HG02973 (cell line): ENCODE data around the gene ACTR6.
"Not testable (repeated sequence)": the region's sequence is repeated elsewhere in the genome, so short reads cannot be mapped to it uniquely, and the experiment has no call there.

ENCODE experiments used
- ATAC-seq: cut with Tn5 transposase; IDR thresholded peaks from one replicate; pipeline ENCODE4 v1.9.1; 2021; ENCODE audit warnings: moderate library complexity; ENCODE audit not compliant: unreplicated experiment

The ACTR6 gene

DNA sequence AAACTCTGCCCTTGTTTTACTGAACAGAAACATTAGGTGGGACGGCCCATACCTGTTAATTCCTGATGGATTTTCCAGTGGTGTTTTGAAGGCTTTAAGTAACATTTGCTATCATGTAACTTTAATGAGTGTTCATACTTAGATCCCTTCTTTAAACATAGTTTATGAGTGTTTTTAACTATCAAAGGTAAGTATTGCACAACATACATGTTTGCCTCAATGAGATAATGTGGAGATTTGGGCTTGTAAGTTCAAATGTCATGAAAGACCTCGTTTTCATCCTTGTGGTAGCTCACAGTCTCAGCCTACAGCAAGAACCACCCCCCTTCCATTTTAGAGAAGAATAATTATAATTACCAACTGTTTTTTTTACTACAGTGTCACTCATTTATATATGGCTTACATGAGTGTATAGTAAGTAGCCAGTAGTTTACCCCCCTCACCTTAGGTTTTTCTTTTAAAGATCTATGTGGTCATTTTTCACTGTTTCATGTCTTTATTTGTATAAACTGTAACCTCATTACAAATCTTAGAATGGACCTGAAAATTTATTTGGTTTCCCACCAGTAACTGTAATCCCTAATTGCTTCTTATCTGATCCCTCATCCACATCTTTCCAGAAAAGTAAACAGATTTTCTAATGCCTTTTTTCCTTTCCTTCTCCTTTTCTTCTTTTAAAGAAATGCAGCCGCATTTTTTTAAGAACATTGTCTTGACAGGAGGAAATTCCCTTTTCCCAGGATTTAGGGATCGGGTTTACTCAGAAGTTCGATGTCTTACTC, 18.9 kb downstream of the ACTR6 start:
- no peak for ATAC-seq

DNA sequence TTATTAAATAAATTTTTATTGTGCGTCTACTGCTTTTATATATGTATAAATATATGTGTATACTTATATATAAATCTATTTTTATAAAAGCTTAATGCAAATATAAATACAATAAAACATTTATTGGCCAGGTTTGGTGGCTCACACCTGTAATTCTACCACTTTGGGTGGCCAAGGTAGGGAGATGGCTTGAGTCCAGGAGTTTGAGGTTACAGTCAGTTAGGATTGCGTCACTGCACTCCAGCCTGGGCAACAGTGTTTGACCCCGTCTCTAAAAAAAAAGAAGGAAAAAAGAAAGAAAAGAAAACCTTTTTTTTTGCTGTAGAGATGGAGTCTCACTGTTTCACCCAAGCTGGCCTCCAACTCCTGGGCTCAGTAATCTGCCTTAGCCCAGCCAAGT, 20.9 kb downstream of the ACTR6 start:
- ATAC-seq, result no peak

DNA sequence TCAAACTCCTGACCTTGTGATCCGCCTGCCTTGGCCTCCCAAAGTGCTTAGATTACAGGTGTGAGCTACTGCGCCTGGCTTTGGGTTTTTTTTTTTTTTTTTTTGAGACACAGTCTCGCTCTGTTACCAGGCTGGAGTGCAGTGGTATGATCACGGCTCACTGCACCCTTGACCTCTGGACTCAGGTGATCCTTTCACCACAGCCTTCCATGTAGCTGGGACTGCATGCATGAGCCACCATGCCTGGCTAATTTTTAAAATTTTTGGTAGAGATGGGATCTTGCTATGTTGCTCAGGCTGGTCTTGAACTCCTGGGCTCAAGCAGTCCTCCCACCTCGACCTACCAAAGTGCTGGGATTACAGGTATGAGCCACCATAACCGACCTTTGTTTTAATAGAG, 21.6 kb downstream of the ACTR6 start:
- ATAC-seq, result not testable (repeated sequence)

DNA sequence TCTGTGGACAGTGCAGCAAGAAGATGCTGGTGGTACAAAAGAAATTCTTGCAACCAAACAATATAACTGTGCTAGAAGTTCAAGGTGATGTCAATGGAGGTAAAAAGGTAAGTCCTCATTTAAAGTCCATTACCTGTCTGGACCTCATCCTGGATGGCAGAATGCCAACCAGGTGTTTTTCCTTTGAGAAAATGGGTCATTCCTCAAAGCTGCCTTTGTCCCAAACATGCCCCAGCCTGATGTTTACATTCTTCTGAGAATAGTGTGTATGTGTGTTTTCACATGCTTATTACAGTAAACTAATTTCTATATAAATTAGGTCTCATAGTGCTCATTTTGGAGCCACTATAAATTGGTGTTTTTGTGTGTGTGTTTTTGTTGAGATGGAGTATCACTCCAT, 24.9 kb downstream of the ACTR6 start:
- ATAC-seq, result no peak

DNA sequence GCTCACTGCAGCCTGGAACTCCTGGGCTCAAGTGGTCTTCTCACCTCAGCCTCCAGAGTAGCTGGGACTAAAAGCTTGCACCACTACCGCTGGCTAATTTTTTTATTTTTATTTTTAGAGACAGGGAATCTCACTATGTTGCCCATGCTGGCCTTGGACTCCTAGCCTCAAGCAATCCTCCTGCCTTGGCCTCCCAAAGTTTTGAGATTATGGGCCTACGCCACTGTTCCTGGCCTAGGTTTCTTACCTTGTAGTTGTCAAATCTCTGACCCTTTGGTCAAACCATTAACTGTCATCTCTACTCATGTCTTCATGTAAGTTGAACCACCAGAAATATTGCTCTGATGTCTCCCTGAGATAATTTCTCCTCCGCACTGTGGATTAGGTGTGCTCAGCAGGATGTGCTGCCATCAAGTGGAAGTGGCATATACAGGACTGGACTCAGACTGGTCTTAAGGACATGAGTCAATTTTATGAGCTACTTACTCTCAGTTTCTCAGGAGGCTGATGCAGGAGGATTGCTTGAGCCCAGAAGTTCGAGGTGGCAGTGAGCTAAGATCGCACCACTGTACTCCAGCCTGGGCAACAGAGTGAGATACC, 28.5 kb downstream of the ACTR6 start:
- no peak for ATAC-seq

DNA sequence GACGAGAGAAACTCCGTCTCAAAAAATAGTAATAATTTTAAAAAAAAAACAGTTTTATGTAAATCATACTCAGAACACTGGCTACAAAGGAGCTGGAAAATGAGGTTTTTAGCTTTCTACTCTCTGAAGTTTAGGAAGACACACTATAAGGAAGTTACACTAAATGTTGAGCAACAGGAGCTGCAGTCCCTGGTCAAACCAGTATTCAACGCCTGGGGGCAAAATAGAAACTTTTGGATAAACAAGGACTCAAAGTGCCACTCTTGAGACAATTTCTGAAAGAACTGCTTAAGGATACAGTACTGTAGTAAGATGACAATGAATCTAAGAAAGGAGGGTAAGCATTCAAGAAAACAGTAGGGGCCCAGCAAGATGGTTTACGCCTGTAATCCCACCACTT, 29.3 kb downstream of the ACTR6 start:
- no peak for ATAC-seq

DNA sequence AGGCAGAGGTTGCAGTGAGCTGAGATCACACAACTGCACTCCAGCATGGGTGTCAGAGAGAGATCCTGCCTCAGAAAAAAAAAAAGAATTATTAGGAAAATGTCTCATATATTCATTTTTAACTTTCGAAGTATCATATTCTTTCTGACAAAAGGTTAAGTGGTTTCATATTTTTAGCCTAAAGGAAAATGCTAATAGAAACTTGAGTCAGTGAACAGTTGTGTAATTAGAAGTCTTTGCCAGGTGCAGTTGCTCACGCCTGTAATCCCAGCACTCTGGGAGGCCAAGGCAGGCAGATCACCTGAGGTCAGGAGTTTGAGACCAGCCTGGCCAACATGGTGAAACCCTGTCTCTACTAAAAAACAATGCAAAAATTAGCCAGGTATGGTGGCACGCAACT, 31.3 kb downstream of the ACTR6 start:
- not testable (repeated sequence) for ATAC-seq

DNA sequence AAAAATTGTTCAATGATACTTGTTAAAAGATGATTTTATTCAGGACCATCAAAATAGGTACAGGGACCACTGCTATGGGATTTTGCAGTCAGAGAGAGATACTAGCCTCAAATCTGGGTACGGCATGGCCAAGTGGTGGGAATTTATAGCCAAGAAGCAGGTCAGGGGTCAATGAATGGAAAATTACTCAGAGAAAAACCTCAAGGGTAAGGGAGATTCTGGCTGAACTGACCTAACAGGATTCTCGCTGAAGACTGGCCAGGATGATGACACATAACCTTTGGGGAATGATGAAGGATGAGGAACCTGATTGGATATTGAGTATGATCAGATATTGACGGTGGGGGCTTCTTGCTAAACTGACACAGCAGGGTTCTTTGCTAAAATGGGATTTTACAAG, 33.6 kb downstream of the ACTR6 start:
- ATAC-seq, result no peak

DNA sequence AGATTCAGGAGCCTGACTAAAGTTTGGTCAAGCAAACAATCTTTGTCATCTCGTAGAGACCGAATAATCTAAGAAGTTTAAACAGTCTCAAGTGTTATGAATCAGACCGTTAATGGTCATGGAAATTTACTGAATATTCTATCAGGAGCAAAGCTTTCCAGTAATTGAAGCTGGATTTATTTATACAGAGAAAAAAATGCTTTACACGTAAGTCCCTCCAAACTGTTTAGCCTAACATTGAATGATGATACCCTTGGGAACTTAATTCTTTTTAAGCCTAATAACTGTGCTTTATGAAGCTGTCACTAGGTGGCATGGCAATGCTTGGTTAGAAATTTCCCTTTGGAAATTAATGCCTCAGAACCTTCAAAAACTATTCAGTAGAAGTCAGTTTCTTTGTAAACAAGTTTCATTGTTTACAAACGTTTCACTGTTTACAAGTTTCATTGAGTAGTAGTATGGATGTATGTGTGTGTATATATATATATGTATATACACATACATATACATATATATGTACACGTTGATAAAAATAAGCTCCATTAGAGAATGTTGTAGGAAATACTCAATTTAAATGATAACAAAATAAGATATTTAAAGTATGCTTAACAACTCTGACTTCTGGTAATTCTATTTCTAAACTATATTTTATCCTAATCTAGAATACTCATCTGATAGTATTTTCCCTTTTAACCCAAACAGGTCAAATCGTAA, 34.1 kb downstream of the ACTR6 start:
- no peak for ATAC-seq

DNA sequence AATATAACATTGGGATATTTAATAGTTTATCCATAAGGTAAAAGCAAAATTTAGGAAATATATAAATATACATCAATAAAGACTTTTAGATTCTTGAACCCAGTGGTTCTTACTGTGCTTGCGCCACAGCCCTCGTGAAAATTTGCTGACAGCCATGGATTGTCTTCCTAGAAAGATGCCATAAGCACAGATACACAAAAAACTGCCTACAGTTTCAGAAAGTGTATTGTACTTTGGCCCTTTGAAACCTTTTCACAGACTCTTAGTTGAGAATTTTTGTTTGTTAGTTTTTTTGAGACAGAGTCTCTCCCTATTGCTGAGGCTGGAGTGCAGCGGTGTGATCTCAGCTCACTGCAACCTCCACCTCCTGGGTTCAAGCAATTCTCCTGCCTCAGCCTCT, 38.2 kb downstream of the ACTR6 start:
- no peak for ATAC-seq

DNA sequence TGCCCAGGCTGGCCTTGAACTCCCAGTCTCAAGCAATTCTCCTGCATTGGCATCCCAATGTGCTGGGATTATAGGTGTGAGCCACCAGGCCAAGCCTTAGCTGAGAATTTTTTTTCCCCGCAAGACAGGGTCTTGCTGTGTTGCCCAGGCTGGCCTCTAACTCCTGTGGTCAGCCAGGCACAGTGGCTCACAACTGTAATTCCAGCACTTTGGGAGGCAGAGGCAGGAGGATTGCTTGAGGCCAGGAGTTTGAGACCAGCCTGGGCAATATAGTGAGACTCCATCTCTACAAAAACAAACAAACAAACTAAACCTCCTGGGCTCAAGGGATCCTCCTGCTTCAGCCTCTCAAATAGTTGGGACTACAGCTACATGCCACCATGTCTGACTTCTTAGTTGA, 39.0 kb downstream of the ACTR6 start:
- no peak for ATAC-seq

DNA sequence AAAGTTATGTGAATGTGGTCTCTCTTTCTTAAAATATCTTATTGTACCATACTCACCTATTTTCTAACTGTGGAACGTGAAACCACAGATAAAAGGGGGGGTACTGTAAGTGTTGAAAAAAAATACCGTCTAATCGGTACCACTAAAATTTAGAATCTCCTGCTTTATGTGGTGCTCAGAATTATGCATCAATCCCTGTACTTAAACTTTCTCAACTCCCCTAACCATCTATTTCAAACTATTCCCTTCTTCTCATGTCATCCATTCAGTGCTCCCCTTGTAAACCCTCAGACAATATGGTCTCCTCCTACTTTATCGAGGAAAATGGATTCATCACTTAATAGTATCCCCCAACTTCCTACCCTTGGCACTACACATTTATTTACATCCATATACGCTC, 42.5 kb downstream of the ACTR6 start:
- ATAC-seq, result no peak

DNA sequence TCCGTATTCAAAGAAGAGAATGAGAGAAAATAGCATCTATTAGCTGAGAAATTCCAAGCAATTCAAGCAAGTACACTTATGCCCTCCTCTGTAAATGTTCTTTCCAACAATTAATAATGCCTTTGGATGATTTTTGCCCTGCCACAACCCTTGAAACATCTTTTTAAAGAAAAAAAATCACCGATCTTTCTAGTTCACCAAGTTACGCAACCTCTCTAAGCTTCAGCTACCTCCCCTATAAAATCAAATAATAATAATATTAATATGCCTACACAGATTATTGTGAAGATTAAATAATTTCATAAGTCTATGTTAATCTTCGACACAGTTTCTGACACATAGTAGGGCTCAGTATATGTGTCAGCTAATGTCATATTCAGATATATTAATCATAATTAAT, 47.1 kb downstream of the ACTR6 start:
- ATAC-seq, result no peak

DNA sequence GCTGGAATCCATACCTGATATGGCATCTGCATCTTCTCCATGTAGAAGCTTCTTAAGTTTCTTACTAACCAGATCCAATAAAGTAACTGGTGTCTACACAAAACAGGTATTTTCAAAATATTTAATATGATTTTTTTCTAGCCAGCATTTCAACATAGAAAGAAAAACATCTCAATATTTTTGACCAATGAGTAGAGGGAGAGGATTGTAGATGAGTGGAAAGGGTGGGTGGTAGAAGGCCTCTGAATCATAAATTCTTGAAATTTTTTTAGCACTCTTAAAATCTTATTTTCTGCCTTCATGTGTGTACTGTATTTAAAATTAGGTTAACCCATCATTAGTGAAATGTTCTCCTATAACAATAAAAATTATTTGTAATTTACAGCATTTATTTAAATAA, 48.3 kb downstream of the ACTR6 start:
- ATAC-seq, result no peak

DNA sequence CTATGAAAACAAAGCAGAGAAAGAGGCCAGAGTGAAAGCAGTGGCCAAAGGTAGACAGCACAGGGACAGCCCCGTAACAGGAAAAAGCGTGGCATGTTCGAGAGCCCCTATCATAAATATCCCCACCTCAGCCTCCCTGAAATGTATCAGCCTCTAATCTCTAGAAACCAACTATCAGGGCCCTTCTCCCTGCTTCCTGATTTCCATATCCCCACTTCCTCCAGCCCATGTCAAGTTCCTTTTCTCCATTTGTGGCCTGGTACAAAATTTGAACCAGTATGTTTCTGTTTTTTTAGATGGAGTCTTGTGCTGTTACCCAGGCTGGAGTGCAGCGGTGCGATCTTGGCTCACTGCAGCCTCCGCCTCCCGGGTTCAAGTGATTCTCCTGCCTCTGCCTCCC, 49.3 kb downstream of the ACTR6 start:
- ATAC-seq, result no peak

DNA sequence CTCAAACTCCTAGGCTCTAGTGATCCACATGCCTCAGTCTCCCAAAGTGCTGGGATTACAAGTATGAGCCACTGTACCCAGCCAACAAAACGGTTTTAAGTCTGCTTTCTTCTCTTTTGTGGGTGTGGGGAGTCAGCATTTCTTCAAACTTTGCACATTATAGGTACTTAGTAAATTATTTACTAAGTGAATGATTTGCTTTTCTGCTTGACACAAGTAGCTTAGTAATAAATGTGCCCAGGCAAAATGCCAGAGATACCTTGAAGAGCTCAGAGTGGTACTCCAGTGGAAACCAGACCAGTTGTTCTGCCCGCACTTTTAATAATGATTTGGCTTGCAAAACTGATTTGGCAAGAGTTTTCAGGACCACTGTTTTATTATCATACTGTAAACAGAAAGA, 51.3 kb downstream of the ACTR6 start:
- no peak for ATAC-seq

DNA sequence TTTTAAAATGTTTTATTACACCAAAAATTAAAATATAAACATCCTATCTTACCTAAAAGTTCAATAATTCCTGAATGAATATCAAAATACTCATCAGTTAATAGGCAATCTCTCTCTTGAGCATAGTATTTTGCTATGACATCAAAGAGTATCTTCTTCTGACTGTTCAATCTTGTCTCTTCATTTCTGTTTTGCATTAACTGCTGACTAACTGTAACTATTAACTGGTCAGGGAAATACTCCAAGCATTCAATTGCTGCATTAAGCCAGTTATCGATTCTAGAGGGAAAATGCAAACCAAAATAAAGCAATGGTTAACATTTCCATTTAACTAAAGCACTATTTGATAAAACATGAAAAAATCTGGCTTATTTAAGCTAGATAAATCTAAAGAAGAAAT, 52.8 kb downstream of the ACTR6 start:
- ATAC-seq, result no peak

DNA sequence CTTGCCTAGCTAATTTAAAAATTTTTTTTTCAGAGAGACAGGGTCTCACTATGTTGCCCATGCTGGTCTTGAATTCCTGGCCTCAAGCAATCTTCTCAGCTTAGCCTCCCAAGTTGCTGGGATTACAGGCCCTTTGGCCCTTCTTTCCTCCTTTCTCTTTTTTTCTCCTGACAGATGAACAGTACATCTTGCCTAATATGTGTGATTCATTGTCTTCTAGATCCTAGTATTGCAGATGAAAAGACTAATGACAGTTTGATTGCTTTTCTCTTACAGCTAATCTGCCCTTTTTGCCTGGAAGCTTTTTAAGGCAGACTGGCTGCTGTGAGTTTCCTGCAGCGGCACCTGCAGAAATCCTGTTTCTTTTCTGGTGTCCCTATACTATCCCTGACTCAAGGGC, 54.3 kb downstream of the ACTR6 start:
- no peak for ATAC-seq

DNA sequence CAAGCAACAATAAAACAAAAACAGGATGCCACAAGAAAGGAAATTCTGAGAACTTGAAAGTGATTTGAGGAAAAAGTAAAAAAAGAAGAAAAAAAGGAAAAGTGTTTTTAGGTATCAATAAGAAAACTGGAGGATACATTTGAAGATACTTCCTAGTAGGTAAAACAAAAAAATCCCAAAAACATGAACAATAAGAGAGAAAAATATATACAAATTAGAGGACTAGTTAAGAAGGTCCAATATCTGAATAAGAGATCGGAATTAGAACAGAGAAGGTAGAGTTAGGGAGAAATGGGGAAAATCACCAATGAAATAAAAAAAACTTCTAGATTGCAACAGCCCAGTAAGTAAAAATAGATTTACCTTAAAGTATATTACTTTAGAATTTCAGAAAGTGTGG, 57.5 kb downstream of the ACTR6 start:
- no peak for ATAC-seq

DNA sequence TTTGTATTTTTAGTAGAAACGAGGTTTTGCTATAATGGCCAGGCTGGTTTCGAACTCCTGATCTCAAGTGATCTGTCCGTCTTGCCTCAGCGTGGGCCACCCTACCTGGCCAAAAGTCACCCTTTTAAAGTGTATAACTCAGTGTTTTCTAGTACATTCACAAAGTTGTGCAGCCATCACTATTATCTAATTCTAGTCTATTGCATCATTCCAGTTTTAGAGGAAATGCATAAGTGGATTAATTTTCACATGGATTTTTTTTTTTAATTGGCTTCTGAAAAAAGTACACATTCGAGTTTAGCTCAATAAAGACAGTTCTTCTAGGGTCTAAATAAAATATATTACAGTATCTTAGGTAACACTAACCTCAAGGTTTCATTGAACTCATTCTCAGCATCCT, 62.5 kb downstream of the ACTR6 start:
- ATAC-seq, result no peak

DNA sequence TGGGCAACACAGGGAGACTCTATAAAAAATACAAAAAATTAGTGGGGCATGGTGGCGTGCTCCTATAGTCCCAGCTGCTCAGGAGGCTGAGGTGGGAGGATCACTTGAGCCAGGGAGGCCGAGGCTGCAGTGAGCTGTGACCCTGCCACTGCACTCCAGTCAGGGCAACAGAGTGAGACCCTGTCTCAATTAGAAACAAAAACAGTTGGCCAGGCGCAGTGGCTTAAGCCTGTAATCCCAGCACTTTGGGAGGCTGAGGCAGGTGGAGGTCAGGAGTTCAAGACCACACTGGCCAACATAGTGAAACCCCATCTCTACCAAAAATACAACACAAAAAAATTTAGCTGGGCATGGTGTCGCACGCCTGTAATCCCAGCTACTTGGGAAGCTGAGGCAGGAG, 64.5 kb downstream of the ACTR6 start:
- not testable (repeated sequence) for ATAC-seq
